ENCODE data around the gene DDX3X.
A peak's percentile ranks its signal among the peaks of the same experiment; 100 is the strongest.
"Not testable (repeated sequence)": the region's sequence is repeated elsewhere in the genome, so short reads cannot be mapped to it uniquely, and the experiment has no call there.

DDX3X gene

GRCh38 chrX:41333744-41334362, at the start of gene DDX3X:
TSS of gene DDX3X (plus strand) at chrX:41334162. CDS start at chrX:41334253, 91 bp downstream.
- peak; percentile 89 for DNase-seq

DNA sequence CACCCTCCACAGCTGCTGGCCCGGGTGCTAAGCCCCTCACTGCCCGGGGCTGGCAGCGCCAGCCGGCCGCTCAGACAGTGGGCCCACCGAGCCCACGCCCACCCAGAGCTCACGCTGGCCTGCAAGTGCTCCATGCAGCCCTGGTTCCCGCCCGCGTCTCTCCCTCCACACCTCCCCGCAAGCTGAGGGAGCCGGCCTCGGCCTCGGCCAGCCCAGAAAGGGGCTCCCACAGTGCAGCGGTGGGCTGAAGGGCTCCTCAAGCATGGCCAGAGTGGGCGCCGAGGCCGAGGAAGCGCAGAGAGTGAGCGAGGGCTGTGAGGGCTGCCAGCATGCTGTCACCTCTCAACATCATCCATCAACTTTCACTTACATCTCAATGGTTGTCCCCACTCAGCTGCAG, 48.0 kb upstream of the DDX3X start:
- not testable (repeated sequence) for DNase-seq

- DNase-seq = no peak
Measured at GRCh38 chrX:41288641-41289040, 45.3 kb upstream of the DDX3X start.

DNA sequence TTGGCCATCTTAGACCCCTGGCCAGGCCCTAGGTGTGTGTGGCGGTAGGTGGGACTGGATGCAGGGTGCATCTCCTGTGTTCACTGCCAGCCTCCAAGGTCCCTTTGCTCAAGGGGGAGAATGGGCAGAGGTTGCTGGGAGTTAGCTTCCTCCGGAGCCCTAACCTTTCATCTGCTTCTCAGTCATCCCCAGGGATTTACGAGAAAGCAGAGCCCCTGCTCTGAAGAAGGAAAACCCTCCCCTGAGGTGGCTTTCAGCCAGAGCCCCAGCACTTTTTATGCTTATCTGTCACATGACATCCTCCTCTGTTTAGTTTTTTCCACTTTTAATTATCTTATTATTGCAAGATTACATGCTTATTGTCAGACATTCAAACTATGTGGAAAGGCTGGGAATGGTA, 44.9 kb upstream of the DDX3X start:
- no peak for DNase-seq

DNA sequence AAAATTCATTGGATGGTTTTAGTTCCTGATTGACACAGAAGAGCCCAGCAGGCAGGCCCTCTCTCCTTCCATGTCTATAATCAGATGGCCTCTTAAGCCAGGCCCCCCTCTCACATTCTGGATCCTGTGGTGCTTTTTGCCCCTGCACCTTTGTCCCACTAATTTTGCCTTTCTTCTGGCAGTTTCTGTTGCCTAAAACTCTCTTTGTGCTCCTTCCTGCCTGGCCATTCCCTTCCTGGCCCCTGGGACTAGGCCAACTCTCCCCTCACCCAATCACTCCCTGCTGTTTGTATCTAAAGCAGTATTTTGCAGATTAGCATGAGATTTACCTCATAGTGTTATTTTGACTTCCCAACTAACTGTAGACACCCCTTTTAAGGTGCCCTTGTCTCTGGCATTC, 42.7 kb upstream of the DDX3X start:
- DNase-seq = no peak

DNA sequence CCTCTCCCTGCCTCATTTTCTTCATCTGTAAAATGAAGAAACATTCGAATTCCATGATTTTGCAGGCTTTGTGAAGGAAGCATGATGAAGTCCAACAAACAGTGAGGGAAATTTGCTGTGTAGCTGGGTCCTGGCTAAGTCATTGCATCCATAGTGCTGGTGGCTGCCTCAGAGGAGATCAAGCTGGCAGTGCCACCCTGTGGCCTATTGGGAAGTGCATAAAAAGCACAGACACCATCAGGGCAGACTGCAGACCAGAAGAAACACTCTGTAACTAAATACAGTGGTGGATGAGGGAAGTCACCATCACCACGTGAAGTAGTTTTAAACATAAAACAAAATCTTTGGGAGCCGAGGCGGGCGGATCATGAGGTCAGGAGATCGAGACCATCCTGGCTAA, 40.7 kb upstream of the DDX3X start:
- DNase-seq = no peak

DNA sequence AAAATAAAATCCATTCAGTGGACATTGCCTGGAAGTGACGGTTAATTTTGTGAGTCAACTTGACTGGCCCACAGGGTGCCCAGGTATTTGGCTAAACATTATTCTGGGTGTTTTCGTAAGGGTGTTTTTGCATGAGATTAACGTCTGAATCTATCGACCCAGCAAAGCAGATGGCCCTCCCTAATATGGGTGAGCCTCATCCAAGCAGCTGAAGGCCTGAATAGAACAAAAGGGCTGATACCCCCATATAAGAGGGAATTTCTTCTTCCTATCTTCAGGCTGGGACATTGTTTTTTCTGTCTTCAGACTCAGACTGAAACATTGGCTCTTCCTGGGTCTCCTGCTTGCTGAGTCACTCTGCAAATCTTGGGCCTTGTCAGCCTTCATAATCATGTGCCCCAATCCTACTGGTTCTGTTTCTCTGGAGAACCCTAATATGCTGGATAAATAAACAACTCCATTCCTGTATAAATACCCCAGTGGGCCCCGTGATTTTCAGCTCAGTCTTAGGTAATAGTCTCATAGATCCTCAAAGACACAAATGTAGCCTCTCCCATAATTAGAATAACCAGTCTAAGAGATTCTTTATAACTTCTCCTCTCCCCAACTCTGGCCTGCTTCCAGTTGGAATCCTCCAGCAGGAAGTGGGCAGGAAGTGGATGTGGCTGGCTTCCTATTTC, 33.1 kb upstream of the DDX3X start:
- peak; percentile 22 for DNase-seq

GRCh38 chrX:41301438-41301824, 32.5 kb upstream of the DDX3X start:
- DNase-seq = no peak

DNA sequence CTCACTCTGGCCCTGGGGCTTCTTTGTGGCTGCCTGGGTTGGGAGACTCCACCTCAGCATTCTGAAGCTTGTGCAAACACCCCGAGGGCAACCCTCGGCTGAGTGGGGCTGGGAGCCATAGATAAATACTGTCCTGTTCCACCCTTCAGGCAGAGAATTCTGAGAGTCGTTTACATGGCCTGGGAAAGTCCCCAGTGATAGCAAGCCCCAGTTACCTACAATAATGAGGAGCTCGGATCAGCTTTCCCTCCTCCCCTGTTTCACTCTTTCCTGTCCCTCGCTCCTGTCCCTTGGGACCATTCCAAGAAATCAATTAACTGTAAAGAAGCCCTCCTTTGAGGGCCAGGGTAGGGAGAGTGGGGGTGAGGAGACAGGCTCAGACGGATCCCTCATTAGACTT, 31.6 kb upstream of the DDX3X start:
- no peak for DNase-seq

- no peak for DNase-seq
Measured at GRCh38 chrX:41303013-41303412, 30.9 kb upstream of the DDX3X start.

DNA sequence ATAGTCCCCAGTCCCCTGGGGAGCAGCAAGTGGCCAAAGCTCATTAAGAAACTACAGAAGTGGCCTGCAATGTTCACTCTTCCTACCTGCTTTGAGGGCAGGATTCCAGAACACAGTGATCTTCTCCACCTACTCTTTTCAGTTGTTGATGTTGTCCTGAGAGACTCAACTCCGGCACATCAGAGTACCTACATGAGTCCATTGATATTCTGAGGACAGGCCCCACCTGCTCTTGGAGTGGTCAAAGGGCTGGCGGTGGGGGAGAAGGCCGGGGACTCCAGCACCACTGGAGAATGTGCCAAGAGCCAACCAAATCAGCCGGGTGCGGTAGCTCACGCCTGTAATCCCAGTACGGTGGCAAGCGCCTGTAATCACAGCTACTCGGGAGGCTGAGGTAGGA, 29.8 kb upstream of the DDX3X start:
- no peak for DNase-seq

- DNase-seq = peak; percentile 6
Measured at GRCh38 chrX:41308884-41309647, 24.9 kb upstream of the DDX3X start.

GRCh38 chrX:41312786-41313185, 21.2 kb upstream of the DDX3X start:
- no peak for DNase-seq

GRCh38 chrX:41313419-41313818, 20.5 kb upstream of the DDX3X start:
- peak; percentile 58 for DNase-seq

- no peak for DNase-seq
Measured at GRCh38 chrX:41314204-41314603, 19.8 kb upstream of the DDX3X start.

DNA sequence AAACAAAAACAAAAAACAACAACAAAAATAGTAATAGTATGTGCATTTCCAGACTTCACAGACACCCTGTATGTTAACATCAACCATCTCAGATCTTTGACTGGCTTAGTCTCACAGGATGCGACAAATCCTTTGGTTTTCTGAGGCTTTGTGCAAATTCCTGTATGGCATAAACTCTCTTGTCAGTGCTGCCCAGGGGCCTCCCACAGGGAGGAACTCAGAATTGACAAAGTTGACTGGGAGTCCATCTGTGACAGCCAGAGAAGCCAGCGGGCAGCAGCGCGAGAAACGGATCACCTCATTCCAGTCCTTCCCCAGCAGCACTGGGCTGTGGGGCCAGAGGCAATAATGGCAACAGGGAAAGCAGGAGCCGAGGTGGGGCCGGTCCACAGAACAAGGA, 19.1 kb upstream of the DDX3X start:
- no peak for DNase-seq

GRCh38 chrX:41316266-41316665, 17.7 kb upstream of the DDX3X start:
- not testable (repeated sequence) for DNase-seq

GRCh38 chrX:41317477-41318208, 16.3 kb upstream of the DDX3X start:
- DNase-seq = no peak

DNA sequence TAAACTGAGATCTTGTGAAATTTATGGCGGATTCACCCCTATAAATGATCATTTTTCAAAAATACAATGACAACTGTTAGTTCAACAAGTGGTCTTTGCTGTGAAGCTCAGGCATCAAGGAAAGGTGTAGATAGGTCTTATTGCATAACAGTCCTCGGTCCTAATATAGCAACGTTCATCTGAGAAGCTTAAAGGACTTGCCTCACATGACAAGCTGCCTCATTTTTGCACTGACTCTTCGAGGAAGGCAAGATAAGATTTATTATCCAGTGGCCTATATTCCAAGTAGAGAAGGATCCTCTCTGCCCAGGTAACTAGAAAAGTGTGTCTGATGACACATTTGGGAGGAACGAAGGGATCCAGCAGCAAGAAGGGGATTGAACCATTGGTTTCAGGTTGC, 13.6 kb upstream of the DDX3X start:
- DNase-seq = no peak

GRCh38 chrX:41322821-41323603, 10.9 kb upstream of the DDX3X start:
- no peak for DNase-seq

DNA sequence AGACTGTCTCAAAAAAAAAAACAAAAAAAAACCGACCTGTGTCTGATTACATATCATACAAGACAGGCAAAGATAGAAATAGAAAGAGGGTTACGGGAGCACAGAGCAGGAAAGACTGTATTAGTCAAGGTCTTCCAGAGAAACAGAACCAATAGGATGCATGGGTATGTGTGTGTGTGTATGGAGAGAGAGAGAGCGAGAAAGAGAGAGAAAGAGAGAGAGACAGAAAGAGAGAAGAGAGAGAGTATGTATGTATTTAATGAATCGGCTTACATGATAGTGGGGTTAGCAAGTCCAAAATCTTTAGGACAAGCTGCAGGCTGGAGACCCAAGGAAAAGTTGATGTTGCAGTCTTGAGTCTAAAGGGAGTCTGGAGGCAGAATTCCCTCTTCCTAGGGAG, 7.5 kb upstream of the DDX3X start:
- DNase-seq = no peak

DNA sequence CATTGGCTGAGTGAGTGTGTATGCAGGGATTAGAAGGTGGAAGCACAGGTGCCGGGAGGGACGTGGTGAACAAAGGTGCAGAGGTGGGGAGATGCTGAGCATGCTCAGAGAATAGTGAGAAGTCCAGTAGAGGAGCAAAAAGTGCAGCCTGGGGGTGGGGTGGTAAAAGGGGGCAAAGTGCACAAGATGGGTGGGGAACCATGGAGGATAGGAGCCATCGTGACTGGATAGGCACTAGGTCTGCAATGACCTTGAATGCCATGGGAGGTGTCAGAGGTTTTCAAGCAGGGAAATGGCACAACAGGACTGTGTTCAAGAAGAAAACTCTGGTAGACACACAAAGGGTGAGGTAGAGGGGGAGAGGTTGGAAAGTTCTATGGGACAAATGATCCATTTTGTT, 6.6 kb upstream of the DDX3X start:
- no peak for DNase-seq

GRCh38 chrX:41329101-41329500, 4.9 kb upstream of the DDX3X start:
- no peak for DNase-seq
